ENCODE data around the gene HYAL1.

DNA sequence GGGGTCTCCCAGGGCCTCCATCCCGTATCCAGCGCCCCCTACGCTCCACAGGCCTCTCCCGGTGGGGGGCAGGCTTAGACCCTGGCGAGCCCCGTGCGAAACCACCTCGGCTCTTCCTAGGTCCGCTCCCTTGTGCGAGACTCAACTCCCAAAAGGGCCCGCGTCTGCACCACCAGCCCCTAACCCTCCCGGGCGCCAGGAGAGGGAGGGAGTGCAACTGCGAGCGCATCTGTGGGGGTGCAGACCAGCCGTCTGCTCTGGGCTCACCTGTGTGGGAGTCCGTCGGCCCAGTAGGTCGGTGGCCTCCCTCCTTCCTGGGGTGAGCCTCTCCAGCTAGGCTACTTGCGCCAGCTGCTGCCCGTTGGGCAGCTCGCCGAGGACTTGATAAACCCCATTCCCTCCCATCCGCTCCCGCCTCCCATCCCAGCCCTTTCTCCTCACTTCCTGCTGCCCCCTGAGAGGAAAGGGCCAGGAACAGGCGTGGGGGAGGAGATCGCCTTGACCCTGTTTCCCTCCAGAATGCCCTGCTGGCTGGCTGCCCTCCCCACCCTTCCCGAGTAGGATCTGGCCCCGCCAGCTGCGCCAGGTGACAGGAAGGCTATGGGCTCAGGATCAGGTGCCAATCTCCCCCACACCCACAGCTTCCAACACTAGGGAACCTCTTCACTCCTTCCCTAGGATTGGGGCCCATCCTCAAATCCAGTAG, 19.2 kb upstream of the HYAL1 start, which contains the start of gene HYAL2:
- TF ChIP-seq, protein P1, sequence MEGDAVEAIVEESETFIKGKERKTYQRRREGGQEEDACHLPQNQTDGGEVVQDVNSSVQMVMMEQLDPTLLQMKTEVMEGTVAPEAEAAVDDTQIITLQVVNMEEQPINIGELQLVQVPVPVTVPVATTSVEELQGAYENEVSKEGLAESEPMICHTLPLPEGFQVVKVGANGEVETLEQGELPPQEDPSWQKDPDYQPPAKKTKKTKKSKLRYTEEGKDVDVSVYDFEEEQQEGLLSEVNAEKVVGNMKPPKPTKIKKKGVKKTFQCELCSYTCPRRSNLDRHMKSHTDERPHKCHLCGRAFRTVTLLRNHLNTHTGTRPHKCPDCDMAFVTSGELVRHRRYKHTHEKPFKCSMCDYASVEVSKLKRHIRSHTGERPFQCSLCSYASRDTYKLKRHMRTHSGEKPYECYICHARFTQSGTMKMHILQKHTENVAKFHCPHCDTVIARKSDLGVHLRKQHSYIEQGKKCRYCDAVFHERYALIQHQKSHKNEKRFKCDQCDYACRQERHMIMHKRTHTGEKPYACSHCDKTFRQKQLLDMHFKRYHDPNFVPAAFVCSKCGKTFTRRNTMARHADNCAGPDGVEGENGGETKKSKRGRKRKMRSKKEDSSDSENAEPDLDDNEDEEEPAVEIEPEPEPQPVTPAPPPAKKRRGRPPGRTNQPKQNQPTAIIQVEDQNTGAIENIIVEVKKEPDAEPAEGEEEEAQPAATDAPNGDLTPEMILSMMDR (IDR thresholded peaks at IDR 0.05) = no peak
- no peak for TF ChIP-seq ZFX (IDR thresholded peaks at IDR 0.05; ENCODE audit: borderline replicate concordance)

All from 22Rv1 (cell line).